ENCODE data around the gene SYK.
A peak's percentile ranks its signal among the peaks of the same experiment; 100 is the strongest.

The SYK gene

DNA sequence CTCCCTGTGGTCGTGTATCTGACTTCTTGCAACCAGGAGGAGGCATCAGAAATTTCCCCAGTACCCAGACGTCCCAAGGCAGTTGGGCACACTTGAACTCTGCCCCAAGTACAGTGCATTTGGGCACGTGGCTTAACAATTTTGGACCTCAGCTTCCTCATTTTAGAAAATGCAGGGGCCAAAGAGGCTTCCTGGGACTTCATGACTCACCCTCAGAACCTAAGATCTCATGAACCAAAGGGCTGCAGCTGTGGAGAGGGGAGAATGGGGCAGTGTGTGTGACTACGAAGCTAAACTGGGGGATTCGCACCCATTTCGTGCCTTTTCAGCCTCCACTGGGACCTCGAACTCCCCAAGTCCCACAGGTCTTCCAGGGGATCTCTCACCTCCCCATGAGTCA is 59.2 kb downstream of the SYK start:
- TF ChIP-seq, protein P1, sequence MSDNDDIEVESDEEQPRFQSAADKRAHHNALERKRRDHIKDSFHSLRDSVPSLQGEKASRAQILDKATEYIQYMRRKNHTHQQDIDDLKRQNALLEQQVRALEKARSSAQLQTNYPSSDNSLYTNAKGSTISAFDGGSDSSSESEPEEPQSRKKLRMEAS (IDR thresholded peaks at IDR 0.05; ENCODE audit: low read depth, low read length) = peak; percentile 96
- TF ChIP-seq MYC (IDR thresholded peaks at IDR 0.05; ENCODE audit: low read depth, low read length) = peak; percentile 95
- TF ChIP-seq, protein P2, sequence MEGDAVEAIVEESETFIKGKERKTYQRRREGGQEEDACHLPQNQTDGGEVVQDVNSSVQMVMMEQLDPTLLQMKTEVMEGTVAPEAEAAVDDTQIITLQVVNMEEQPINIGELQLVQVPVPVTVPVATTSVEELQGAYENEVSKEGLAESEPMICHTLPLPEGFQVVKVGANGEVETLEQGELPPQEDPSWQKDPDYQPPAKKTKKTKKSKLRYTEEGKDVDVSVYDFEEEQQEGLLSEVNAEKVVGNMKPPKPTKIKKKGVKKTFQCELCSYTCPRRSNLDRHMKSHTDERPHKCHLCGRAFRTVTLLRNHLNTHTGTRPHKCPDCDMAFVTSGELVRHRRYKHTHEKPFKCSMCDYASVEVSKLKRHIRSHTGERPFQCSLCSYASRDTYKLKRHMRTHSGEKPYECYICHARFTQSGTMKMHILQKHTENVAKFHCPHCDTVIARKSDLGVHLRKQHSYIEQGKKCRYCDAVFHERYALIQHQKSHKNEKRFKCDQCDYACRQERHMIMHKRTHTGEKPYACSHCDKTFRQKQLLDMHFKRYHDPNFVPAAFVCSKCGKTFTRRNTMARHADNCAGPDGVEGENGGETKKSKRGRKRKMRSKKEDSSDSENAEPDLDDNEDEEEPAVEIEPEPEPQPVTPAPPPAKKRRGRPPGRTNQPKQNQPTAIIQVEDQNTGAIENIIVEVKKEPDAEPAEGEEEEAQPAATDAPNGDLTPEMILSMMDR (IDR thresholded peaks at IDR 0.05; ENCODE audit: low read depth, low read length) = no peak
- no peak for TF ChIP-seq POLR2A (IDR thresholded peaks at IDR 0.05; ENCODE audit: extremely low read depth, insufficient read length)
- peak; percentile 94 for DNase-seq (ENCODE audit: low read depth)
- H3K4me3 ChIP-seq (ENCODE audit: low read depth, low read length) = no peak overlapping the region

DNA sequence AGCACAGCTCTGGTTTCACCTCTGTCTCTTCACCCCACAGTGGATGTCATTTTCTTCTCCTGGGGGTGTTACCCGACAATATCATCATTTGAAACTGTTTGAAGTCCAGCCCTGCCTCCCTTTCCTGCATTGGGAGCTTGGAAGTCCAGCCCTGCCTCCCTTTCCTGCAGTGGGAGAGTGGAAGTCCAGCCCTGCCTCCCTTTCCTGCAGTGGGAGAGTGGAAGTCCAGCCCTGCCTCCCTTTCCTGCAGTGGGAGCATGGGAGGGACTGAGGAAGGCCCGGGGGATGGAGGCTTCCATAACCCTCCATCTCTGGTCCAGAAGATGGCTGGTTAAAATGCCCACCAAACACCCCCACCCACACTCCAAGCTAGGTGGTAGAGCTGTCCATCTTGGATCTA is 59.8 kb downstream of the SYK start:
- TF ChIP-seq POLR2A (IDR thresholded peaks at IDR 0.05; ENCODE audit: extremely low read depth, insufficient read length) = no peak
- no peak overlapping the region for H3K4me3 ChIP-seq (ENCODE audit: low read depth, low read length)
- no peak for DNase-seq (ENCODE audit: low read depth)

DNA sequence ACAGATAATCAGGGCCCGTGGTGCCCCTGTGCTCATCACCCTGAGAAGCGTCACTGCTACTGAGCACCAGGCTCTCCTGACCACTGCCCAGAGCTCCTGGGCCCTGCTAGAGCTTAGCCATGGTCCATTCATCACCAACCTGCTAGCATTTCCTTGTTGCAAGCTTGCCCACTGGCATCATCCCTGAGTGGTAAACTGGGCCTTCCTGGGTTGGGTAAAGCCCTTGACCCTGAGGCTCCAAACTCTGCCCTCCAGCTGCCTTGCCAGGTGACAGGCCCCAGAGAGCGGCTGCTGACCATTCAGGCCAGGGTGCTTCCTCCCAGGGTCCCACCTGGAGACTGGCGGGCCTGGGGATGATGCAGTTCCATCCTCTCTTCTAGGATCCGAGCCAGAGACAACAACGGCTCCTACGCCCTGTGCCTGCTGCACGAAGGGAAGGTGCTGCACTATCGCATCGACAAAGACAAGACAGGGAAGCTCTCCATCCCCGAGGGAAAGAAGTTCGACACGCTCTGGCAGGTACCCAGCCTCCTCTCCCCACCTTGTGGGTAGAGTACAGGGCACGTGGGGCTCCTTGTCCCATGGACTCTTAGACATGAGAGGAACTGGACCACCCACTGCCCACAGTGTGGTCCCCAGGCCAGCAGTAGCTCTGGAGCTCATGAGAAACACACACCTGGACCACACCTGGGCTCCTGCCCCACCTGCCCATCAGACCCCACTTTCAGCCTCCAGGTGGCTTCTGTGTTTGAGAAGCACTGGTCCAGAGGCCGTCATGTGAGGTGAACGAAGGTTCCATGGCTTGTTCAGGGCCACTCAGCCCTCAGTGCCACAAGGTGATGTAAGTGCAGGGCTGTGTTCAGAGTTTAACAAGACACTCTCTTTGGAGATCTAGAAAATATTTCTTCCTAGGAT is 60.5 kb downstream of the SYK start:
- no peak overlapping the region for H3K4me3 ChIP-seq (ENCODE audit: low read depth, low read length)
- TF ChIP-seq, protein P1 (IDR thresholded peaks at IDR 0.05; ENCODE audit: low read depth, low read length) = no peak
- TF ChIP-seq POLR2A (IDR thresholded peaks at IDR 0.05; ENCODE audit: extremely low read depth, insufficient read length) = no peak
- TF ChIP-seq MYC (IDR thresholded peaks at IDR 0.05; ENCODE audit: low read depth, low read length) = no peak
- TF ChIP-seq, protein P2 (IDR thresholded peaks at IDR 0.05; ENCODE audit: low read depth, low read length) = no peak
- DNase-seq (ENCODE audit: low read depth) = no peak

DNA sequence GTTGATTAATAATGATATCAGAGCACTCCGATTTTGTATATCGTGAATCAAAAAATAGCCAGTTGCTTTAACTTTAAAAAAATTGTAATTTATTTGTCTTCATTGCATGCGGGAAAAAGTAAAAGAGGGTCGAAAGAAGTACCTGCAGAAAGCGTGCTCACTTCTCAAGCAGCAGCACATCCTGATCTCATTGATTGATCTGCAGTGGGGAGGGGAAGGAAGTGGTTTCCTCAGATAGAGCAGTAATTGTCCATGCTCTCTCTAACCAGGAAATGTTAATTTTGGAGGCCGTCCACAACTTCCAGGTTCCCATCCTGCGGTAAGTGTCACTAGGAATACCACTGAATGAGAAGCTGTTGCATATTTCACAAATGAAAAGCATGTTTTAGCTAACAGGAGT is 63.2 kb downstream of the SYK start:
- H3K4me3 ChIP-seq (ENCODE audit: low read depth, low read length) = no peak overlapping the region
- no peak for TF ChIP-seq POLR2A (IDR thresholded peaks at IDR 0.05; ENCODE audit: extremely low read depth, insufficient read length)
- TF ChIP-seq, protein P1 (IDR thresholded peaks at IDR 0.05; ENCODE audit: low read depth, low read length) = no peak
- TF ChIP-seq, protein P2 (IDR thresholded peaks at IDR 0.05; ENCODE audit: low read depth, low read length) = no peak
- TF ChIP-seq MYC (IDR thresholded peaks at IDR 0.05; ENCODE audit: low read depth, low read length) = no peak
- no peak for DNase-seq (ENCODE audit: low read depth)

DNA sequence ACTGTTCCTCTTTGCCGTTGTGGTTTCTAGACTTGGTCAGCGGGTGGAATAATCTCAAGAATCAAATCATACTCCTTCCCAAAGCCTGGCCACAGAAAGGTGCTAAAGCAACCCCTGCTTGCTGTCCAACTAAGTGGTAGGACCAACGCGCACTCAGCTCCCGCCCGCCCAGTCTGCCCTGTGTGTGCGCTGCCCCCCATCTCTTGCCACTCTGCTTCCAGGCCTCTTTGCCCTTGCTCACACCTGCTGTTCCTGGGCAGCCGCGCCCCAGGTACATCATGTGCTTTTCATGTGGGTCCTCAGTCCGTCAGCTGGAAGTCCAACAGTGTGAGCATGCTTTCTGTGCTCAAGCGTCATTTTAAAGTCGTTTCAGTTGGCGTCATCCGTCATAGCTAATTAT is 65.5 kb downstream of the SYK start:
- DNase-seq (ENCODE audit: low read depth) = no peak
- TF ChIP-seq MYC (IDR thresholded peaks at IDR 0.05; ENCODE audit: low read depth, low read length) (no peak), POLR2A (IDR thresholded peaks at IDR 0.05; ENCODE audit: extremely low read depth, insufficient read length) (no peak)
- TF ChIP-seq, protein P2 (IDR thresholded peaks at IDR 0.05; ENCODE audit: low read depth, low read length) = no peak
- TF ChIP-seq, protein P1 (IDR thresholded peaks at IDR 0.05; ENCODE audit: low read depth, low read length) = no peak
- no peak overlapping the region for H3K4me3 ChIP-seq (ENCODE audit: low read depth, low read length)

DNA sequence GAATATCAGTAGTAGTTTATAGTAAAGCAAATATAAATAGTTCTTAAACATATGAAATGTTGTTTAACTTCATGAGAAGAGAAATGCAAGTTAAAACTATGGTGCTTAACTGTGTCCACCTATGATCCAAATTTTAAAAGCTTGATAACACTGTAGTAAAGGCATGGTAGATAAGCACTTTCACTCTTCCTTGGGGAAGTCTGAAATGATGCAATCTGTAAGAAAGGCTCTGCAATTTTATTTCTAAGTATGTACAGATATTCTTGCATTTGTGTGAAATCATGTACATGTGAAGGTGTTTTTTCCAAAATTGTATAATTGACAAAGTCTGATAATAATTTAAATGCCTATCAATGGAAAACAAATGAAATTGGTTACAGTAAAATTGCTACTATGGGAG is 66.9 kb downstream of the SYK start:
- no peak for DNase-seq (ENCODE audit: low read depth)
- TF ChIP-seq, protein P1 (IDR thresholded peaks at IDR 0.05; ENCODE audit: low read depth, low read length) = no peak
- TF ChIP-seq MYC (IDR thresholded peaks at IDR 0.05; ENCODE audit: low read depth, low read length) (no peak), POLR2A (IDR thresholded peaks at IDR 0.05; ENCODE audit: extremely low read depth, insufficient read length) (no peak)
- TF ChIP-seq, protein P2 (IDR thresholded peaks at IDR 0.05; ENCODE audit: low read depth, low read length) = no peak
- H3K4me3 ChIP-seq (ENCODE audit: low read depth, low read length) = no peak overlapping the region

All from NB4 (cell line).